Ishikawa (cell line): ENCODE data around the gene PNLIPRP2.

Experiments
- TAF1 ChIP-seq: IDR thresholded peaks from 2 replicates; pipeline ENCODE4 v1.6.1; 2012; ENCODE audit warnings: low read depth, mild to moderate bottlenecking
- TCF12 ChIP-seq: IDR thresholded peaks from 2 replicates; pipeline ENCODE4 v1.6.1; 2012; ENCODE audit warnings: low read depth
- TEAD4 ChIP-seq: IDR thresholded peaks from 2 replicates; pipeline ENCODE4 v1.6.1; 2012
- YY1 ChIP-seq: IDR thresholded peaks from 2 replicates; pipeline ENCODE4 v1.6.1; 2012; ENCODE audit warnings: low read depth
- ZBTB7A ChIP-seq: IDR thresholded peaks from 2 replicates; pipeline ENCODE4 v1.6.1; 2012; ENCODE audit warnings: low read depth
- TF ChIP-seq, protein P1 (sequence below): IDR thresholded peaks from 2 replicates; pipeline ENCODE4 v1.6.1; 2012; ENCODE audit warnings: low read depth, mild to moderate bottlenecking
- TF ChIP-seq, protein P2 (sequence below): IDR thresholded peaks from 2 replicates; pipeline ENCODE4 v1.6.1; 2012
- TF ChIP-seq, protein P3 (sequence below): IDR thresholded peaks from 2 replicates; pipeline ENCODE4 v1.6.1; 2012

DNA sequence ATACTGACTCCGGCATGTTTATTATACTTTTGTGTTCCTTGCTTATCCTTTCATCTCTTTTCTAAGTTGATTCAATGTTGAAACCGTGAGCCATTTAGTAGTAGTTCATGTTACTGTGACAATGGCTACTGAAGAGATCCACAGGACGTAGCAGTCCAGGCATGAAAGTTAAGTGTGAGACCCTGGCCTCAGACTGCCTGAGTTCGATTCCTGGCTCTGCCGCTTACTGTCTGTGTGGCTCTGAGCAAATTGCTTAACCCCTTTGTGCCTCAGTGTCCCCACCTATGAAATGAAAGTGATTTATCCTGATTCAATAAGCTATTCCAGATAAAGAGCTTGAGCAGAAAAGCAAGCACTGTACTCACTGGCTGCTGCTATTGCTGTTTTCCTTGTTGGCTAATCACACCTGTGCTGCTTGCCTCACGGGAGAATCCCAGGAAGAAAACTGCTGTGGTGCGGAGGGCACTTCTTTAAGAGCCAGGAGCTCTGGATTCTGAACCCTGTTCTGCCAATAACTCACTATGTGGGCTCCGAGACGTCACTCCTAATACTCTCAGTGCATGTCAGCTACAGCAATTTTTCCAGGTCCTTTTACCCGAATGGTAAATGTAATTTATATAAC is 38.4 kb downstream of the PNLIPRP2 start:
- TF ChIP-seq YY1, result no peak
- no peak for TF ChIP-seq ZBTB7A
- no peak for TF ChIP-seq TCF12
- TF ChIP-seq TAF1, result no peak
- TF ChIP-seq, protein P1, sequence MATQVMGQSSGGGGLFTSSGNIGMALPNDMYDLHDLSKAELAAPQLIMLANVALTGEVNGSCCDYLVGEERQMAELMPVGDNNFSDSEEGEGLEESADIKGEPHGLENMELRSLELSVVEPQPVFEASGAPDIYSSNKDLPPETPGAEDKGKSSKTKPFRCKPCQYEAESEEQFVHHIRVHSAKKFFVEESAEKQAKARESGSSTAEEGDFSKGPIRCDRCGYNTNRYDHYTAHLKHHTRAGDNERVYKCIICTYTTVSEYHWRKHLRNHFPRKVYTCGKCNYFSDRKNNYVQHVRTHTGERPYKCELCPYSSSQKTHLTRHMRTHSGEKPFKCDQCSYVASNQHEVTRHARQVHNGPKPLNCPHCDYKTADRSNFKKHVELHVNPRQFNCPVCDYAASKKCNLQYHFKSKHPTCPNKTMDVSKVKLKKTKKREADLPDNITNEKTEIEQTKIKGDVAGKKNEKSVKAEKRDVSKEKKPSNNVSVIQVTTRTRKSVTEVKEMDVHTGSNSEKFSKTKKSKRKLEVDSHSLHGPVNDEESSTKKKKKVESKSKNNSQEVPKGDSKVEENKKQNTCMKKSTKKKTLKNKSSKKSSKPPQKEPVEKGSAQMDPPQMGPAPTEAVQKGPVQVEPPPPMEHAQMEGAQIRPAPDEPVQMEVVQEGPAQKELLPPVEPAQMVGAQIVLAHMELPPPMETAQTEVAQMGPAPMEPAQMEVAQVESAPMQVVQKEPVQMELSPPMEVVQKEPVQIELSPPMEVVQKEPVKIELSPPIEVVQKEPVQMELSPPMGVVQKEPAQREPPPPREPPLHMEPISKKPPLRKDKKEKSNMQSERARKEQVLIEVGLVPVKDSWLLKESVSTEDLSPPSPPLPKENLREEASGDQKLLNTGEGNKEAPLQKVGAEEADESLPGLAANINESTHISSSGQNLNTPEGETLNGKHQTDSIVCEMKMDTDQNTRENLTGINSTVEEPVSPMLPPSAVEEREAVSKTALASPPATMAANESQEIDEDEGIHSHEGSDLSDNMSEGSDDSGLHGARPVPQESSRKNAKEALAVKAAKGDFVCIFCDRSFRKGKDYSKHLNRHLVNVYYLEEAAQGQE, result no peak
- TF ChIP-seq TEAD4, result no peak
- TF ChIP-seq, protein P2, sequence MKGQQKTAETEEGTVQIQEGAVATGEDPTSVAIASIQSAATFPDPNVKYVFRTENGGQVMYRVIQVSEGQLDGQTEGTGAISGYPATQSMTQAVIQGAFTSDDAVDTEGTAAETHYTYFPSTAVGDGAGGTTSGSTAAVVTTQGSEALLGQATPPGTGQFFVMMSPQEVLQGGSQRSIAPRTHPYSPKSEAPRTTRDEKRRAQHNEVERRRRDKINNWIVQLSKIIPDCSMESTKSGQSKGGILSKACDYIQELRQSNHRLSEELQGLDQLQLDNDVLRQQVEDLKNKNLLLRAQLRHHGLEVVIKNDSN, result no peak
- TF ChIP-seq, protein P3, sequence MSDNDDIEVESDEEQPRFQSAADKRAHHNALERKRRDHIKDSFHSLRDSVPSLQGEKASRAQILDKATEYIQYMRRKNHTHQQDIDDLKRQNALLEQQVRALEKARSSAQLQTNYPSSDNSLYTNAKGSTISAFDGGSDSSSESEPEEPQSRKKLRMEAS, result no peak
